Activated T-helper 9 cell treated with anti-CD3 and anti-CD28 coated beads, Interleukin-2, amount 50 U/mL, for 16 hours (primary cell): ENCODE measurements around the gene IGF2BP1.
"Not testable (repeated sequence)": the region's sequence is repeated elsewhere in the genome, so short reads cannot be mapped to it uniquely, and the experiment has no call there.

Experiments
- DNase-seq: peaks from one replicate; pipeline ENCODE4 v3.0.0-alpha.2; 2020; ENCODE audit warnings: low read depth

IGF2BP1 gene

DNA sequence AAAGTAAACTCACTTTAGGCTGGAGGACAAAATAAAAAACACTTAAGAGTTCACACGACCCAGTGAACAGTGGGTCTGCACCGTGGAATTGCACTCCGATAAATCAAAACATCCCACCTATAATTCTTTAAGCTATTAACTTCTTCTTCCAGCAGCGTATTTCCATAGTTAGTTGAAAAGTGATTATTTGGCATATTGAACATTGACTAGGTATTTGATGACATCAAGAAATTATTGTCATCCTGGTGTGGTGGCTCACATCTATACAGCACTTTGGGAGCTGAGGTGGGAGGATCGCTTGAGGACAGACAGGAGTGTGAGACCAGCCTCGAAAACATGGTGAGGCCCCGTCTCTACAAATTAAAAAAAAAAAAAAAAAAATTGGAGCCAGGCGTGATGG is 23.4 kb downstream of the IGF2BP1 start:
- no peak for DNase-seq

DNA sequence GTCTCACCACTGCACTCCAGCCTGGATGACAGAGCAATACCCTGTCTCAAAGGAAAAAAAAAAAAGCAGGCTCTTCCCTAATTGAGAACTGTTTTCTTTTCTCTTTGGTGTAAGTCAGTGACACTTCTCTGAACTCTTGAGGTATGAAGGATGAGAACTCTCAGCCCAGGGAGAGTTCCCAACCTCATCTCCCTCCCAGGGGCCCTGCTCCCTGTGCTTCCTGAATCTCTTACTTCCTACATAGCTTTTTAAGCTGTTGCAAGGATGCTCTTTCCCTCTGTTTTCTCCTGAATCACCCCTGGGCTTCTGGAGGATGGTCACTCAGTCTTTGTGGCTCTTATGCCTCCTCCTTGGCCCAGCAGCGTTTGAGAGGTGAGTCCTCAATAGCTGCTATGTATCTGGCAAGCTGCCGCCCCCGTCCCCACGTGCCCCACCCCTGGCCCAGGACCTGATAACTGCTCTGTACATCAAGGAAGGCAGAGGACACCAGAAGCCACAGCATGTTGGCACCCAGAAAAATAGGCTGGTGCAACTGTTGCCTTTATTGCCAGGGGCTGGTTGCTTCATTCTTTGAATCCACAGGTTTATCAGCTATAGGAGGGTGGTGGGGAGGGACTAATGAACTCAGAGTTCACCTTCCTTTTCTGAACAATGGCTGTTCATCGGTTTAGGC is 24.0 kb downstream of the IGF2BP1 start:
- no peak for DNase-seq

DNA sequence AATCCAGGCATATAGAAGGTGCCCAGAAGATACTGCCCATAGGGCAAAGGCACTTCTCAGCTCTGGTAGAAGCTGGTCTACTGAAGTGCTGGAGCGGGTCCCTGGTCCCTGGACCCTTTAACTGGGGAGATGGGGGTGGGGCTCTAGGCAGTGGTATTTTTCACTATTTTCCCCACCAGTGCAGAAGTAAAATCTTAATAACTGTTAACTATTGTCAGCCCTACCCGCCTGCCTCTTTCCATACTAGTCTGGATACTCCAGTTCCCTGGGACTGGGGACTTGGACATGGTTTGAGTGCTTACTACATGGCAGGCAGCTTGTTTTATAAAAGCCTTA is 24.6 kb downstream of the IGF2BP1 start:
- DNase-seq, result no peak

DNA sequence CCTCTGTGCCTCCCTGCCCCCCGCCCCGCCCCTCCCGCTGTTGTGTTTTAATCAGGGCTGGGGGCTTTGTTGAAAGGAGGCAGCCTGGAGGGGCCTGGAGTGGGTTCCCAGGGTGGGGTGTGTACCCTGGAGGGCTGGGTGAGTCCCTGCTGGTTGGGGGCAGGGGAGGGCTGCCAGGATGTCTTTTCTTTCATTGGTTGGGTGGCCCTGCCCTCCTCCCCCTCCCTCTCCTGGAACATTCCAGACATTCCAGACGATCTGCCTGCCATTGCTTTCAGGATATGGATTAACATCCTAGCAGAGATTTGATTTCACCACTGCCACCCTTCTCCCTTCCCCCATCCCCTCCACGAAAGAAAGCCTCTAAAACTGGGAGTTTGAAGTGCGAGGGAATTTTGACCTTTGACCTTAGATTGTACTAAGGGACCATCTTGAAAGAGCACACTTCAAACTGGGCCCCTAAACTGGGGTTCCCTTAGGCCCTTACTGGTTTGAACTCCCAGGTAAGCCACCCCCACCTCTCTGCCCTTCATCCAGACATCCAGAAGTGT is 25.3 kb downstream of the IGF2BP1 start:
- DNase-seq, result no peak

DNA sequence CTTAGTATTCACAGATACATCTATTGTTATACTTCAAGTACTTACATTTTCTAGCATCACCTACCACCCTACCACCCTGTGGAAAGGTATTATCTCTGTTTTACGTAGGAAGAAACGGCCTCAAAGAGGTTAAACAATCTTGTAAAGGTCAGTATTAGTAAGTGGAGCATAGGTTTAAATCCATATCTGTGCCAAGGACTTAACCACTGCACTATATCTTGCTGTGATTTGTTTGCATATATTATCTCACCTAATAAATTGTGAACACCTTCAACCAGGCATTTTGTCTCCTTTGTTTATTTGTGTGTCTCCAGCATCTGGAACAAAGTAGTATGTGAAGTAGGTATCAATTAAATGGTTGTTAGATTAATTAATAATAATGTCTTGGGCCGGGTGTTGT is 27.3 kb downstream of the IGF2BP1 start:
- no peak for DNase-seq

DNA sequence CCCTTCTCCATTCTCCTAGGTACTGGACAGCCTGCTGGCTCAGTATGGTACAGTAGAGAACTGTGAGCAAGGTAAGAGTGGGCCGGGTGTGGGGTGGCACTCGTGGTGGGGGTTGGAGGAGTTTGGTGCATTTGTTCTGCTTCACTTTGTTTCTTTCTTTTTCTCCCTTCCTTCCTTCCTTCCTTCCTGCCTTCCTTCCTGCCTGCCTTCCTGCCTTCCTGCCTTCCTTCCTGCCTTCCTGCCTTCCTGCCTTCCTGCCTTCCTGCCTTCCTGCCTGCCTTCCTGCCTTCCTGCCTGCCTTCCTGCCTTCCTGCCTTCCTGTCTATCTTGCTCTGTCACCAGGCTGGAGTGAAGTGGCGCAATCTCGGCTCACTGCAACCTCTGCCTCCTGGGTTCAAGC is 29.3 kb downstream of the IGF2BP1 start:
- not testable (repeated sequence) for DNase-seq

DNA sequence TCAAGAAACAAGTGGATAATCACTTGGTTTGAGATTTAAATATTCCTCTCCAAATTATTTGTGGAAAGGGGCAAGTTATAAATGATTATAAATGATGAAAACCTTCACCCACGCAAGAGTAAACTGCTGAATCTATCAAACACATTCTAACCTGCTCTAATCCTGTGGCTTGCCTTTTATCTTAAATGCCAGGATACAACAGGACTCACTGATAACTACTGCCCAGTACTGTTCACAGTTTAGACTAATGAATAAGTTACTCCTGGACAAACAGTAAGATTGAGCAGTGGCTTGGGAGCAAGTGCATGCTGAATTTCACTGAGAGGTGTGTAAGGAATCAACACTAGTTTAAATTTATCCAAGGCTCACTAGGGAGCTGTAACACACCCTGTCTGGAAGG is 31.1 kb downstream of the IGF2BP1 start:
- no peak for DNase-seq

DNA sequence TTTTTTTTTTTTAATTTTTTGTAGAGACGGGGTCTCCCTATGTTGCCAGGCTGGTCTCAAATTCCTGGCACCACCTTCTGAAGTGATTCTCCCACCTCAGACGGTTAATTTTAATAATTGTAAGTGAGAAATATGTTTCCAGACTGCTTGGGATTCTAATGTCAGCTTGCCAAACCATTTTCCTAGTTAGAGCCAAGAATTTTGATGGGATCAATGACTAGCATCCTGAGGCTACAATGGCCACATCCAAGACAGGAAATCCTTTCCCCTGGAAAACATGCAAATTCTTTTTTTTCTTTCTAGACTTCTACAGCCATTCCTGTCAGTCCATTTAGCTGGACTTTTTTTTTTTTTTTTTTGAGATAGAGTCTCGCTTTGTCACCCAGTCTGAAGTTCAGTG is 32.6 kb downstream of the IGF2BP1 start:
- DNase-seq, result no peak

DNA sequence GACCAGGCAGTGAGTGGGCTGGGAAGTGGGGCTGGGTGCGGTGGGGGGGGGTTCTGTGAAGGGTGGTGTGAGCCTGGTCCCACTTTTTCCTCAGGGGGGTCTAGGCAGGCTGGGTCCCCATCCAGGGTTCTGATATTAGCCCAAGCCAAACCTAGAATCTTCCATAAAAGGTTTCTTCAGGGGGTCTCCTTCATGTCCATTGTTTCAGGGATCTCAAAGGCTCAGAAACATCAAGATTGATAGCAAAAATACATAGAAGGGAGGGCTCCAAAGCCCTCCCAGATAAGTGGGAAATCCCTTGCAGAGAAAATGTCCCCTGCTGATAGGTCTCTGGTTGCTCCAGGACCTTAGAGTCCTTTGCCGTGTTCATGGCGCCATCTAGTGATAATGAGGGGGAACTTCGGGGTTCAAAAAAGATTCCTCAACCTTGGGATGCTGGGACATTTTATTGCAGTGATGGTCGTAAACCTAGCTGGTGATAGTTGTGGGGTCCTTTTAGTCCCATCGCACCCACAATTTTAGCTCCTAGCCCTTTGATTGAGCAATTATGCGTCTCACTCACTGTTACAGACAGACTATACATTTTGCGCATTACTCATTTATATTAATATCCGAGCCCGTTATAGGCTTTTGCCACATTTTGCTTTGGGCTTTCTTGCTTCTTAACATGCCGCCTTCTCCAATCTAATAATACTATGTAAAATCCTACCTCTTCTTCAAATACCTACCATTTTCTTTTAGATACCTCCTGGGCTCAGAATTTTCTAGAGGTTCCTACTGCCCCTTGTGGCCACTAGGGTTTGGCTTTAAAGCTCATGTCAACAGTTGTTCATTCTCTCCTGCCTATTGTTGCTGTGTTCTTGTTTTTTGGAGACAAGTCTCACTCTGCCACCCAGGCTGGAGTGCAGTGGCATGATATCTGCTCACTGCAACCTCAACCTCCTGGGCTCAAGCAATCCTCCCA is 35.1 kb downstream of the IGF2BP1 start:
- no peak for DNase-seq

DNA sequence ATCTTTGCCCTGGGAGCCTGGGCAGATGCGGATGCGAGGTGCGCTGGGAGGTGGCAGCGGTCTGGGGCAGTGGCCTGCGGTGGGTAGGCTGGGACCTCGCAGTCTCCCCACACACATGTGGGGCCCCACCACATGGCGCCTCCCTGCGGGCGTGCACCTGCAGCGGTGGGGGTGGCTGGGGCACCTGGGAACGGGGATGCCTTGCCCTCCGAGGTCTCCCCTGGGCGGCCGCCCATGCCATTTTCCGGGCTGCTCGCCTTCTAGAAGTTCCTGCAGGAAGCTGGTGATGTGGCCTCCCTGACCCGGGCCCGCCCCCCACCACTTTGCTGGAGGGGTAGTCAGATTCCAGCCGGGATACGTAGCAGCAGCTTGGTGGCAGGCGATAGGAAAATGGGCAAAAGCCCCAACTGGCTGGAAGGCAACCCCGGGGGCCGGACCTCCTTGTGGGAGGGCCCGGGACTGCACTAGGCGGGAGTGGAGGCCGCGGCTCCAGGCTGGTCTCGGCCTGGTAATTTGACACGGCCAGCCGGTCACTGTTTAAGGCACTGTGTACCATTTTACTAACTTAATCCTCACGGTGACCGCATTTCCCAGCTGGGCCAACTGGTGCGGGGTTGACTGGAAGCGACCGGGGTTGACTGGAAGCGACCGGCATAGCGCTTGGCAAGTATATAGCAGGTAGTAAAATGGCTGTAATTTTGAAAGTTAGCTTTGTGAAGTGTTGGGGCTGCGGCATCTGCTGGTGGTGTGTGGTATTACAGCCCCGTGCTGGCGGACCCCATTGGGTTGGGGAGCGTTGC is 38.5 kb downstream of the IGF2BP1 start:
- no peak for DNase-seq

DNA sequence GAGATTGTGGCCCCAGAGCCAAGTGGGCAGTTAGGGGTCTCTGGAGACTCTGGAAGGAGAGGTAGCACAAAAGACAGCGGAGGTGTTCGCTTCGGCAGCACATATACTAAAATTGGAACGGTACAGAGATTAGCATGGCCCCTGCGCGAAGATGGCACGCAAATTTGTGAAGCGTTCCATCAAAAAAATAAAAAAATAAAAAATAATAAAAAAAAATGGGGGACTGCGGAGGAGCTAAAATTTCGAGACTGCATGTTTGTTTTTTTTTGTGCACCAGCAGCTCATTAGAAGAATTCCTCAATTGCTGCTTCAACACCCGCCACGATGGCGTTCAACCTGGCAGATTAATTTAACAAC is 39.1 kb downstream of the IGF2BP1 start:
- no peak for DNase-seq

DNA sequence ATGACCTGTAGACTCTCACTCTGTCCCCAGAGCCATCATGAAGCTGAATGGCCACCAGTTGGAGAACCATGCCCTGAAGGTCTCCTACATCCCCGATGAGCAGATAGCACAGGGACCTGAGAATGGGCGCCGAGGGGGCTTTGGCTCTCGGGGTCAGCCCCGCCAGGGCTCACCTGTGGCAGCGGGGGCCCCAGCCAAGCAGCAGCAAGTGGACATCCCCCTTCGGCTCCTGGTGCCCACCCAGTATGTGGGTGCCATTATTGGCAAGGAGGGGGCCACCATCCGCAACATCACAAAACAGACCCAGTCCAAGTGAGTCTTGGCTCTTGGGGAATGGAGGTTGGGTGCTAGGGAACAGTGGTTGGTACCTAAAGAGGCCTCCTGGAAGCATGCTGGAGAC is 41.0 kb downstream of the IGF2BP1 start:
- no peak for DNase-seq

DNA sequence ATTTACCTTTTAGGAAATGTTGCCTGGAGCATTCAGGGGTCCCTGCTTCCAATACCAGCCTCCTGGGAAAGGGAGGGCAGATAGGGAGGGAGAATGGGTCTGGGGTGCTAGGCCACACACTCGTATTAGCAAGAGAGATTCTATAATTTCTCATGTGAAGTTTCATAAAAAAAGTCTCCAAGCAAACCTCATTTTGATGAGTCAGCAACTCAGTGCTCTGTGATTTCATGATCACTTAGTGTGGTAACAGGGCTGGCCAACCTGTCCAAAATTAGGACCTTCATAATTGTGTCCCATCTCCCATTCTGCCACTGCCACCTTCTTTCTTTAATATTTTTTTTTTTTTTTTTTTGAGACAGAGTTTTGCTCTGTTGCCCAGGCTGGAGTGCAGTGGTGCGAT is 41.4 kb downstream of the IGF2BP1 start:
- DNase-seq, result no peak

DNA sequence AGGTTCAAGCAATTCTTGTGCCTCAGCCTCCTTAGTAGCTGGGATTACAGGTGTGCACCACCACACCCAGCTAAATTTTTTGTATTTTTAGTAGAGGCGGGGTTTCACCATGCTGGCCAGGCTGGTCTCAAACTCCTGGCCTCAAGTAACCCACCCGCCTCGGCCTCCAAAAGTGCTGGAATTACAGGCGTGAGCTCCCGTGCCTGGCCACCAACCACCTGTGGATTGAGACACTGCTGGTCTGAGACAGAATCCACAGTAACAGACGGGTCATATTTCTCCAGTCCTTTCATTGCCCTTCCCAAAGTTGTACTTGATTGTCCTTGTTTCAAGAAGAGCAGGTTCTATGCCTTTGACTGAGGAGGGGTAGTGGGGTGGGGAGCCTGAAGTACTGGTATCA is 42.3 kb downstream of the IGF2BP1 start:
- DNase-seq, result not testable (repeated sequence)

DNA sequence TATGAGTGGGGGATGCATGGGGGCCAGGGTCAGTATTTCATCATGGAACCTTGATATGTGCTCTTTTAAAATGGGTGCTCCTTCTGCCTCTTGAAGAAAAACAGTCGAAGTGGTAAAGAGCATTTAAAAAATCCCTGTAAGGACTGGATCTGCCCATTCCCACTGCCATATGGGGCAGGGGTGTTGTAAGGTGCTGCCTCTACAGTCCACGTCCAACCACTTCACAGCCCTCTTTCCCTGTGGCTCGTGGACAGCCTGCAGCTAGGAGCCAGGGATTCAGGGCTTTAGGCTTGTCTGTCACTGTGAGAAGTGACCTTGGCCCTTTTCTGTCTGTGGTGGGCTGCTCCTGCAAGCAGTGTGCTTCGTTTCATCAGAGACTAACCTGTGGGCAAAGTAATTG is 44.3 kb downstream of the IGF2BP1 start:
- DNase-seq, result no peak

DNA sequence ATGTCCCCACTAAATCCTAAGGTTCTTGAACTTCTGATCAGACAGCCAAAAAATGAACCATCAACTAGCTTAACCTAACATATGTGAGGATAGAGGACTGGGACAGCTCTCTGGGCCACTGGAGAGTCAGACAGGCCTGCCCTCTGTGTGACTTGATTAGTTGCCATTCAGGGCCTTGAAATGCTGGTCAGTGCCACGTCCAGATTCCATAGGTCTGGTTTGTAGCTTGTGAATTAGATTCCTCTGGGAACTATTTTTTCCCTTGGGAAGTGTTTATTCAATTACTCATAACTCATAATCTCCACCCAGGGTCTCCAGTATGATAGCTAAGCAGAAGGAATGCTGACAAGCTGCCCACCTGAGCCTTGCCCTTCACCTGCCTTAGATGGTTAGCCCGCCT is 48.2 kb downstream of the IGF2BP1 start:
- DNase-seq, result no peak

DNA sequence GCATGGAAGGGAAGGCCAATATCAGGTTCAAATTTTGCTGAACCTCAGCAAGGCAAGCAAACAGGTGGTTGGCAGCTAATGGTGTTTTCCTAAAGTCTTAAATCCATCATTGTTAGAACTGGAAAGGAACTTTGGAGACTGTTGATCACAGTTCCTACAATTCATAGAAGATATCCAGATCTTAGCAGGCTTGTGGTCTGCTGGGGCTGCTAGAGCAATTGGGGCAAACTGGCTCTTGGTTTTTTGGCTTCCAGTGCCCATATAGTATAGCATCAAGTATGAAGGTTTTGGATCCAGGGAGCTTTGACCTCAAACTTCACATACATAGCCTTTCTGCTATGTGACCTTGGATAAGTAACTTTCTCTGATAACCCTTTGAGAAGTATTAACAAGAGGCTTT is 49.7 kb downstream of the IGF2BP1 start:
- DNase-seq, result no peak

DNA sequence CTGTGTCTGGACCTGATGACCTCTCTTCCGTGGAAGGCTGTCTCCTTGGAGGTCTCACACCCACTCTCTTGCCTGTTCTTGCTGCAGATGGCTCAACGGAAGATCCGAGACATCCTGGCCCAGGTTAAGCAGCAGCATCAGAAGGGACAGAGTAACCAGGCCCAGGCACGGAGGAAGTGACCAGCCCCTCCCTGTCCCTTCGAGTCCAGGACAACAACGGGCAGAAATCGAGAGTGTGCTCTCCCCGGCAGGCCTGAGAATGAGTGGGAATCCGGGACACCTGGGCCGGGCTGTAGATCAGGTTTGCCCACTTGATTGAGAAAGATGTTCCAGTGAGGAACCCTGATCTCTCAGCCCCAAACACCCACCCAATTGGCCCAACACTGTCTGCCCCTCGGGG is 52.1 kb downstream of the IGF2BP1 start:
- no peak for DNase-seq

DNA sequence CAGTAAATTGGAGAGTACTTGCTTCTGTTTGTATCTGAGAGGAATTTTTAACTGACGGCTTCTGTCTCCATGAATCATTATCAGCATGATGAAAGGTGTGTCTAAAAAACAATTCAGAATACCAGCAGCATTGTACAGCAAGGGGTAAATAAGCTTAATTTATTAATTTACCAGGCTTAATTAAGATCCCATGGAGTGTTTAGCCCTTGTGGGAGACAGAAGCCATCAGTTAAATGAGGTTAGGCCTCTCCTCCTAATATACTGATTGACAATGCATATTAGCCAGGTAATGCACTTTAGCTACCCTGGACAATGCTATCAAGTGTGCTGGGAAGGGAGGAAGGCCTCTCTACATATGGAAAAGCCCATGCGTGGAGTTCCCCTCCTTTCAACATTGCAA is 53.4 kb downstream of the IGF2BP1 start:
- DNase-seq, result no peak

DNA sequence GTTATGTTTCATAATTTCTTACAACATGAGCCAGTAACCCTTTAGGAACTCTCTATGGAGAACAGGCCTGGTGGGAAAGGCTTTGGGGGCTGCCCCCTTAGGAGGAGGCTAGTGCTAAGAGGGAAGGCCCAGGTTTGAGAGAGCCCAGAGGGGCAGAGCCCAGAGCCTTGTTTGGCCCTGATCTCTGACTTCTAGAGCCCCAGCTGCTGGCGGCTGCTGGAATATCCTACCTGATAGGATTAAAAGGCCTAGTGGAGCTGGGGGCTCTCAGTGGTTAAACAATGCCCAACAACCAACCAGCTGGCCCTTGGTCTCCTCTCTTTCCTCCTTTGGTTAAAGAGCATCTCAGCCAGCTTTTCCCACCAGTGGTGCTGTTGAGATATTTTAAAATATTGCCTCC is 54.1 kb downstream of the IGF2BP1 start:
- no peak for DNase-seq

DNA sequence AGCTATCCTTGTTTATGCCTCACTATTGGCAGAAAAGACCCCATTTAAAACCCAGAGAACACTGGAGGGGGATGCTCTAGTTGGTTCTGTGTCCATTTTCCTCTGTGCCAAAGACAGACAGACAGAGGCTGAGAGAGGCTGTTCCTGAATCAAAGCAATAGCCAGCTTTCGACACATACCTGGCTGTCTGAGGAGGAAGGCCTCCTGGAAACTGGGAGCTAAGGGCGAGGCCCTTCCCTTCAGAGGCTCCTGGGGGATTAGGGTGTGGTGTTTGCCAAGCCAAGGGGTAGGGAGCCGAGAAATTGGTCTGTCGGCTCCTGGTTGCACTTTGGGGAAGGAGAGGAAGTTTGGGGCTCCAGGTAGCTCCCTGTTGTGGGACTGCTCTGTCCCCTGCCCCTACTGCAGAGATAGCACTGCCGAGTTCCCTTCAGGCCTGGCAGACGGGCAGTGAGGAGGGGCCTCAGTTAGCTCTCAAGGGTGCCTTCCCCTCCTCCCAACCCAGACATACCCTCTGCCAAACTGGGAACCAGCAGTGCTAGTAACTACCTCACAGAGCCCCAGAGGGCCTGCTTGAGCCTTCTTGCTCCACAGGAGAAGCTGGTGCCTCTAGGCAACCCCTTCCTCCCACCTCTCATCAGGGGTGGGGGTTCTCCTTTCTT is 56.1 kb downstream of the IGF2BP1 start:
- no peak for DNase-seq
